Fibroblast of skin of back (primary cell): ENCODE data around the gene TMEM37. TPM values are rescaled to one million over a fixed set of nuclear protein-coding genes. Genes with fewer than 3 reads are reported as not detected.
"Not testable (repeated sequence)": the region's sequence is repeated elsewhere in the genome, so short reads cannot be mapped to it uniquely, and the experiment has no call there.

ENCODE experiments used
- DNase-seq: peaks from one replicate; pipeline ENCODE4 v3.0.0-alpha.2; 2013
- polyA plus RNA-seq, 2 experiments: library from polyadenylated mRNA; unstranded; fragments of 120-200 nt; gene quantifications; one replicate each; pipeline ENCODE4 v1.2.1, GENCODE V29; 2013; ENCODE audit not compliant: insufficient read length in 2 of 2

TMEM37 gene
- polyA plus RNA-seq (2013, experiment 1 of 2; ENCODE audit: insufficient read length), result 0.10 TPM
- polyA plus RNA-seq (2013, experiment 2 of 2; ENCODE audit: insufficient read length), result 0.16 TPM

GRCh38 chr2:119431155-119431975 is at the start of gene TMEM37:
TMEM37 (plus strand) TSS chr2:119431854; CDS start chr2:119431904, 50 bp downstream.
- peak; percentile 77 for DNase-seq

- no peak for DNase-seq
Measured at GRCh38 chr2:119383410-119384140, 48.1 kb upstream of the TMEM37 start.

GRCh38 chr2:119384971-119385370 is 46.7 kb upstream of the TMEM37 start:
- no peak for DNase-seq

- no peak for DNase-seq
Measured at GRCh38 chr2:119385466-119385865, 46.2 kb upstream of the TMEM37 start.

GRCh38 chr2:119387381-119388129 is 44.1 kb upstream of the TMEM37 start:
- DNase-seq, result peak; percentile 73

GRCh38 chr2:119389615-119390306 is 41.9 kb upstream of the TMEM37 start:
- peak; percentile 18 for DNase-seq

- DNase-seq, result no peak
Measured at GRCh38 chr2:119393971-119394748, 37.5 kb upstream of the TMEM37 start.

DNA sequence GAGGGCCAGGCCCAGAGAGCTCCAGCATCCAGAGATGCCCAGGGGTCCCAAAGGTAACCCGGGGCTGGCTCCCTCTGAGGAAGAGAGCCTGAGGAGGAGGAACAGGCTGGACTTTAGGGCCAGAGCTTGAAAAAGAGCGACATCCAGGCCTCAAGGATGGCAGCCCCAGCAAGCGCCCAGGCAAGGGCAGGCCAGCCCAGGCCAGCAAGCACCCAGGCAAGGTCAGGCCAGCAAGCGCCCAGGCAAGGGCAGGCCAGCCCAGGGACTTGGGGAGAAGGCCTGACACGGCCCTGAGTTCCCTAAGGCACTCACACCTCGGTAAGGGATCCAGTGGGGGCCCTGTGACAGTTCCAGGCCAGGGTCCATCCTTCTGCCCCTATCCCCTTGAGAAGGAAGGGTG is 34.5 kb upstream of the TMEM37 start:
- no peak for DNase-seq

GRCh38 chr2:119402106-119402505 is 29.5 kb upstream of the TMEM37 start:
- no peak for DNase-seq

DNA sequence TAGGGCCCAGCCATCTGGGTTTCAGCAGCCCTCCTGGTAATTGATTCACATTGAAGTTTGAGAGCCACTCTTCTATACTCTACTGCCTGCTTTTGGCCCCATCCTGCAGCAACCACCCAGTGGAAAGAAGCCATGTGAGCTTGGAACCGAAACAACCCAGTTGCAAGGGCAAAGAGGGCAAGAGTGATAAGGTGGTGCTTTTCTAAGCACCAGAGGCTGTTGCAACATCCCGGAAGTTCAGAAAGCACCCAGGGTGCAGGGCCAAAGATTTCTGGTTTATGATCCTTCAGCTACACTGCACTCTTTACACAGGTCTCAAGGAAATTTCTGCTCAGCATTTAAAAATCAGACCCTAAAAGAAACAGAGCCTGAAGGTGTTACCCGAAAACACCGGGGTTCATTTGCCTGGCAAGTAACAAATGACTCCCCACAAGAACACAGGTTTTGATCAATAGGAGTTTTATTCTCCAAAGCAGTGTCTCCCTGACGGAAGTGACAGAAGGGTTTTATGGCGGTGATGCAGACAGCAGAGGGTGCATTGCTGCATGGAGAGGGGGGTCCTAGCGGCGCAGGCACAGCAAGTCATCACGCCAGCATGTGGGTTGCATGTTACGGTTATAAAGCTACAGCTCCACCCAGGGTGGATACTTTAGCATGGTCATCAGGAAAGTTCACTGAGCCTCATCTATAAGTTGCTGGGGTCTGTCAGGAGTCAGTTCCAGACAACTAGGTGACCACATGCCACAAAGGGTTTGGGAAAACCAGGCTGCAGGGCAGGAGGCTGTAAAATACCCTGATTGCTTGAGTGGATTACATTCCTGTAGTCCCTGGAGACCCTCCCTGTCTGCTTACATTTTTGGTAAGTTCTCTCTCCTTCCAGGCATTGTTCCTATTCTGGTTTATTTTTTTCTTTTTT is 28.8 kb upstream of the TMEM37 start:
- DNase-seq, result no peak

DNA sequence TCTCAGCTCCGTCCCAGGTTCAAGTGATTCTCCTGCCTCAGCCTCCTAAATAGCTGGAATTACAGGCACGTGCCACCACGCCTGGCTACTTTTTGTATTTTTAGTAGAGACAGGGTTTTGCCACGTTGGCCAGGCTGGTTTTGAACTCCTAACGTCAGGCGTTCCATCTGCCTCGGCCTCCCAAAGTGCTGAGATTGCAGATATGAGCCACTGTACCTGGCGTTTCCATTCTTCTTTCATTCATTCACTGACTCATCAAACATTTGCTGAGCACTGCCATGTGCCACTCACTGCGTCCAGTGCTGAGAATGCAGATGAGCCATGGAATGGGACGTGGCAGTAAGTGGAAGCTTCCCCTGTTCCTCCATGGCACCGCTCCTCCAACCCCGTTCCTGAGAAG is 28.0 kb upstream of the TMEM37 start:
- not testable (repeated sequence) for DNase-seq

DNA sequence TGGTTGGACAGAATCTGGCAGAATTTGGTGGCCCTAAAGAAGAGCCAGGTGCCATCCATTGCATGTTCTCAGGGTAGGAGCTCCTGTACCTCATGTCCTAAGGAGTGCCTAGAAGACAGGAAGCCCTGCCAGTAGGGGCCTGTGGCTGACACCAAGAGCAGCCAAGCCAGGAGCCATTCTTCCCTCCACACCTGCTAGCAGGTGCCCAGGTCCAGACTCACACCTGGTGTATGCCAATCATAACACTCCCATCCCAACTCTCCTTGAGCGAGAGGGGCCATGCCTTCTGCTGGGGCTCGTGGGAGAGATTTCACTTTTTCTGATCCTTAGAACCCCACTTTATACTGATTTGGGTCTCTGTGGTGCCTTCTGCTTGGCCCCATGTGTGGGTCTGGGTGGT is 26.5 kb upstream of the TMEM37 start:
- no peak for DNase-seq

DNA sequence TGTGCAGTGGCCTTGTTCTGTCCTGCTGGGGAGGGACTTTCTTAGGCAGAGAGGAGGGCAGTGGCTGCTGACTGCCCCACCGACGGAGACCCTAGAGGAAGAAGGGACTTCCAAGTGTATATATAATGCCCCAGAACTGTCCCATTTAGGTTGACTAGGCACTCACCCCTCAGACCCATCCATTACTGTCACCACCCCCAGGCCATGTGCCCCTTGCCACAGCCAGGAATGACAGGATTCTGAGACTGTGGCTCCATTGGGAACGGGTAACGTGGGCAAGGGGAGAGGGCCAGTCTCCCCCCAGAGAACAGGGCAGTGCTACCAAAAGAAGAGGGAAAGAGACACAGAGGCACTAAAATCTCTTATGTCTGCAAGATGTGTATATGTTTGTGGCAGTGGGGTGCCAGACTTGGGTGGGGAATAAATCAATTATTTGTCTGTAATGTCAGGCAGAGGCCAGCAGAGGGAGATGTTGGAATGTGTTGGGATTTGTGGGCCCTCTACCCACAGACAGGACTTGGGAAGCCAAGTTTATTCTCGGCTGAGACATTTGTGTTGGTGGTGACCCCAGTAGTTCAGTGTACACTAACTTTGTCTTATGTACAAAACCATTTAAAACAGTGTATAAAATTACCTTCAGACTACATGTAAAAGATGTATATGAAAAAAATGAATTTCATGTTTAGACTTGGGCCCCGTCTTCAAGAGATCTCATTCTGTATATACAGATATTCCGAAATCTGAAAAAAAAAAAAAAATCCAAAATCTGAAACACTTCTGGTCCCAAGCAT is 24.0 kb upstream of the TMEM37 start:
- DNase-seq, result peak; percentile 47

GRCh38 chr2:119408221-119408619 is 23.4 kb upstream of the TMEM37 start:
- no peak for DNase-seq

GRCh38 chr2:119409506-119409905 is 22.1 kb upstream of the TMEM37 start:
- DNase-seq, result no peak

GRCh38 chr2:119414894-119415293 is 16.8 kb upstream of the TMEM37 start:
- DNase-seq, result no peak

GRCh38 chr2:119415630-119416029 is 16.0 kb upstream of the TMEM37 start:
- DNase-seq, result no peak

- DNase-seq, result no peak
Measured at GRCh38 chr2:119416299-119416923, 15.2 kb upstream of the TMEM37 start.

- no peak for DNase-seq
Measured at GRCh38 chr2:119417908-119418307, 13.7 kb upstream of the TMEM37 start.
